ENCODE results near the gene LRRC75A. TPM values are rescaled to one million over a fixed set of nuclear protein-coding genes. Genes with fewer than 3 reads are reported as not detected.

Gene LRRC75A
- total RNA-seq, 1 experiment from 2014 or later, result 10.1 TPM

DNA sequence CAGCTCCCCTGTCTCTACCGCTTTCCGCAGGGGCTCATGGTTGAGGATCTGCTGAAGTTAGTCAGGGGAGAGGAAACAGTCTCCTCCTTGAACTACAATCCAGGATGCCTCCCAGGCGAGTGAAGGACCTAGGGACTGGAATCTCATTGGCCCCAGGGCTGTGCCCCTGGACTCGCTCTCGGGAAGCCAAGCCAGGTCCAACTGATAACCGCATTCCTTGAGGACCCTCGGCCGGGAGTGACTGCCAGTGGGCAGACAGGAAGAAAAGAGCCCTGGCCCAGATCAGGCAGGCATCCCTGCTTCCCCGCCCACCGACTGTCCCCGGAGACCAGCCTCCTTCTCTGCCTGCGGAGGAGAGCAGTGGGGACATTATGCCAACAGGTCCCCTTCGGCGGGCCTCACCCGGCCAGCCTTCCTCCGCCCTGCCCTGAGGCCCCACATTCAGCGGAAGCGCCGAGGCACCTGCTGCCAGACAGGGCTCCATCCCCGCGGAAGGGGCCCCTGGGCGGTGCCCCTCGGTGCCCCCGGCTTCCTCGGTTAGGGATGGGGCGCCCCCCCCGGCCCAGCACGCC is 776 bp downstream of the LRRC75A start:
- H3K18ac ChIP-seq (ENCODE audit: insufficient read length, low read depth, low read length), result no peak overlapping the region
- H3K4me1 ChIP-seq (ENCODE audit: insufficient read depth, low read length), result peaks cover 10% of the 10 kb centered on the region; the same call in 1 of the 2 replicates
- no peak overlapping the region for H2BK12ac ChIP-seq (ENCODE audit: insufficient read length, low read depth, low read length)
- H3K27me3 Mint-ChIP-seq (ENCODE audit: low read depth), result peaks cover 30% of the 10 kb centered on the region
- H4K8ac ChIP-seq (replicated peaks; ENCODE audit: insufficient read length, low read depth, low read length), result no peak overlapping the region
- H3K79me2 ChIP-seq (ENCODE audit: insufficient read depth, low read length), result no peaks in the 10 kb centered on the region; the same call in 1 of the 2 replicates
- H3K14ac ChIP-seq (ENCODE audit: insufficient read depth, low read length), result no peak overlapping the region
- H3K9me3 ChIP-seq (ENCODE audit: control insufficient read depth, low read depth, low read length), result no peaks in the 10 kb centered on the region
- H3K27ac ChIP-seq (ENCODE audit: insufficient read length, low read depth, low read length), result no peak overlapping the region
- H4K91ac ChIP-seq (ENCODE audit: insufficient read length, low read depth, low read length), result no peak overlapping the region
- H3K56ac ChIP-seq (ENCODE audit: insufficient read length, low read depth, low read length), result no peak overlapping the region
- no peak overlapping the region for H3K9ac ChIP-seq (ENCODE audit: extremely low read depth, insufficient read length, low read length)
- peak; percentile 64 for DNase-seq
- H3K4me3 Mint-ChIP-seq, result peak overlapping the region; percentile 74 to 83
- H3T11ph ChIP-seq (ENCODE audit: low read length), result no peak overlapping the region
- H3K79me1 ChIP-seq (ENCODE audit: insufficient read depth, low read depth, low read length, poor library complexity, severe bottlenecking), result no peaks in the 10 kb centered on the region
- no peak overlapping the region for H3K23ac ChIP-seq (ENCODE audit: insufficient read length, low read depth, low read length)
- H2AFZ ChIP-seq (ENCODE audit: low read length), result no peak overlapping the region
- H3K27ac Mint-ChIP-seq, result no peak overlapping the region
- H2BK120ac ChIP-seq (ENCODE audit: low read depth, low read length, poor library complexity, severe bottlenecking), result no peak overlapping the region
- H3K9me3 Mint-ChIP-seq, result no peaks in the 10 kb centered on the region; a peak in 1 of 5 replicates
- no peaks in the 10 kb centered on the region for H4K20me1 ChIP-seq (ENCODE audit: control insufficient read depth, insufficient read depth, insufficient read length)
- no peaks in the 10 kb centered on the region for H3K27me3 ChIP-seq (ENCODE audit: insufficient read depth, low read length)
- H2BK5ac ChIP-seq (ENCODE audit: insufficient read length, low read length), result no peak overlapping the region
- WGBS (ENCODE audit: extremely low coverage, insufficient read length, low lambda C conversion rate), result no CpG with 5 or more reads among the region's 28 CpGs
- no peak overlapping the region for H4K5ac ChIP-seq (ENCODE audit: insufficient read length, low read depth, low read length)
- no peak overlapping the region for H2AK5ac ChIP-seq (ENCODE audit: insufficient read length, low read length)
- H3K4ac ChIP-seq (ENCODE audit: low read depth, low read length), result no peak overlapping the region
- no peaks in the 10 kb centered on the region; a peak in 3 of 7 replicates for H3K36me3 Mint-ChIP-seq (ENCODE audit: insufficient read depth in 1 of 3, low read depth in 3 of 3)
- H3K23me2 ChIP-seq (ENCODE audit: insufficient read length, low read depth, low read length, poor library complexity, severe bottlenecking), result peaks cover 8% of the 10 kb centered on the region
- peak overlapping the region; percentile 53 for H3K4me2 ChIP-seq (ENCODE audit: insufficient read depth, insufficient read length, low read length)
- H2BK15ac ChIP-seq (ENCODE audit: low read depth, low read length), result no peak overlapping the region
- no peak overlapping the region for H2BK20ac ChIP-seq (ENCODE audit: low read depth, low read length, poor library complexity, severe bottlenecking)
- peaks cover 62 to 64% of the 10 kb centered on the region in 2 experiments for H3K4me1 Mint-ChIP-seq
- TF ChIP-seq, protein P1, sequence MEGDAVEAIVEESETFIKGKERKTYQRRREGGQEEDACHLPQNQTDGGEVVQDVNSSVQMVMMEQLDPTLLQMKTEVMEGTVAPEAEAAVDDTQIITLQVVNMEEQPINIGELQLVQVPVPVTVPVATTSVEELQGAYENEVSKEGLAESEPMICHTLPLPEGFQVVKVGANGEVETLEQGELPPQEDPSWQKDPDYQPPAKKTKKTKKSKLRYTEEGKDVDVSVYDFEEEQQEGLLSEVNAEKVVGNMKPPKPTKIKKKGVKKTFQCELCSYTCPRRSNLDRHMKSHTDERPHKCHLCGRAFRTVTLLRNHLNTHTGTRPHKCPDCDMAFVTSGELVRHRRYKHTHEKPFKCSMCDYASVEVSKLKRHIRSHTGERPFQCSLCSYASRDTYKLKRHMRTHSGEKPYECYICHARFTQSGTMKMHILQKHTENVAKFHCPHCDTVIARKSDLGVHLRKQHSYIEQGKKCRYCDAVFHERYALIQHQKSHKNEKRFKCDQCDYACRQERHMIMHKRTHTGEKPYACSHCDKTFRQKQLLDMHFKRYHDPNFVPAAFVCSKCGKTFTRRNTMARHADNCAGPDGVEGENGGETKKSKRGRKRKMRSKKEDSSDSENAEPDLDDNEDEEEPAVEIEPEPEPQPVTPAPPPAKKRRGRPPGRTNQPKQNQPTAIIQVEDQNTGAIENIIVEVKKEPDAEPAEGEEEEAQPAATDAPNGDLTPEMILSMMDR (conservative IDR thresholded peaks at IDR 0.05), result no peak
